Osteoblast (primary cell): ENCODE measurements around the gene BPIFB3. TPM values are rescaled to one million over a fixed set of nuclear protein-coding genes. Genes with fewer than 3 reads are reported as not detected.

Source experiments
- DNase-seq: peaks from one replicate; pipeline ENCODE4 v3.0.0; 2011; ENCODE audit warnings: low spot score, mixed read lengths; ENCODE audit not compliant: insufficient read length; ENCODE audit errors: missing footprints
- H2AFZ ChIP-seq: 2 replicates; pipeline ENCODE4 v1.6.0; 2011; ENCODE audit warnings: mild to moderate bottlenecking, low read length
- H3K27ac ChIP-seq: 2 replicates; pipeline ENCODE4 v1.5.1; 2011; ENCODE audit warnings: mild to moderate bottlenecking, low read depth, low read length, moderate library complexity
- H3K27me3 ChIP-seq: 2 replicates; pipeline ENCODE4 v1.6.0; 2012; ENCODE audit warnings: mild to moderate bottlenecking, control low read depth, inconsistent platforms, low read length, moderate library complexity; ENCODE audit not compliant: insufficient read depth
- H3K36me3 ChIP-seq: 2 replicates; pipeline ENCODE4 v1.5.1; 2011; ENCODE audit warnings: mild to moderate bottlenecking, low read length, control low read depth, moderate library complexity; ENCODE audit not compliant: insufficient read depth
- H3K4me1 ChIP-seq: 2 replicates; pipeline ENCODE4 v1.5.1; 2011; ENCODE audit warnings: mild to moderate bottlenecking, low read length, control low read depth, moderate library complexity; ENCODE audit not compliant: insufficient read depth
- H3K4me2 ChIP-seq: 2 replicates; pipeline ENCODE4 v1.6.0; 2011; ENCODE audit warnings: mild to moderate bottlenecking, low read length; ENCODE audit not compliant: insufficient read depth
- H3K4me3 ChIP-seq: fragments of 200-600 bp; sonication (generic); 3 replicates; pipeline ENCODE4 v1.5.1; 2012; ENCODE audit warnings: mild to moderate bottlenecking, low read length, inconsistent platforms; ENCODE audit not compliant: insufficient read depth
- H3K79me2 ChIP-seq: 2 replicates; pipeline ENCODE4 v1.6.0; 2012; ENCODE audit warnings: mild to moderate bottlenecking, low read length, control low read depth, inconsistent platforms; ENCODE audit not compliant: insufficient read depth
- H3K9me3 ChIP-seq: 2 replicates; pipeline ENCODE4 v1.5.1; 2011; ENCODE audit warnings: low read depth, low read length, control low read depth
- H4K20me1 ChIP-seq: 2 replicates; pipeline ENCODE4 v1.6.0; 2012; ENCODE audit warnings: mild to moderate bottlenecking, low read length, control low read depth; ENCODE audit not compliant: insufficient read depth
- total RNA-seq: library from RNA; depleted of rRNA; stranded (reverse); fragments of >200 nt; gene quantifications from 2 replicates; pipeline ENCODE4 v1.2.3, GENCODE V29; 2012
- TF ChIP-seq, protein P1 (sequence below): IDR thresholded peaks from 2 replicates; pipeline ENCODE4 v1.5.1; 2011; ENCODE audit warnings: mild to moderate bottlenecking, low read depth, low read length, moderate library complexity; ENCODE audit errors: extremely low read depth

BPIFB3 gene
- total RNA-seq, 1 donor, result not detected

- H4K20me1 ChIP-seq, result no peaks in the 10 kb centered on the region
- no peak overlapping the region for H3K4me2 ChIP-seq
- H3K79me2 ChIP-seq, result no peaks in the 10 kb centered on the region
- H3K27me3 ChIP-seq, result no peaks in the 10 kb centered on the region
- DNase-seq, result peak; percentile 58
- H3K4me1 ChIP-seq, result no peaks in the 10 kb centered on the region
- H2AFZ ChIP-seq, result no peak overlapping the region
- H3K36me3 ChIP-seq, result no peaks in the 10 kb centered on the region
- H3K9me3 ChIP-seq, result no peaks in the 10 kb centered on the region
- H3K4me3 ChIP-seq, result no peak overlapping the region
- H3K27ac ChIP-seq, result no peak overlapping the region
- TF ChIP-seq, protein P1, sequence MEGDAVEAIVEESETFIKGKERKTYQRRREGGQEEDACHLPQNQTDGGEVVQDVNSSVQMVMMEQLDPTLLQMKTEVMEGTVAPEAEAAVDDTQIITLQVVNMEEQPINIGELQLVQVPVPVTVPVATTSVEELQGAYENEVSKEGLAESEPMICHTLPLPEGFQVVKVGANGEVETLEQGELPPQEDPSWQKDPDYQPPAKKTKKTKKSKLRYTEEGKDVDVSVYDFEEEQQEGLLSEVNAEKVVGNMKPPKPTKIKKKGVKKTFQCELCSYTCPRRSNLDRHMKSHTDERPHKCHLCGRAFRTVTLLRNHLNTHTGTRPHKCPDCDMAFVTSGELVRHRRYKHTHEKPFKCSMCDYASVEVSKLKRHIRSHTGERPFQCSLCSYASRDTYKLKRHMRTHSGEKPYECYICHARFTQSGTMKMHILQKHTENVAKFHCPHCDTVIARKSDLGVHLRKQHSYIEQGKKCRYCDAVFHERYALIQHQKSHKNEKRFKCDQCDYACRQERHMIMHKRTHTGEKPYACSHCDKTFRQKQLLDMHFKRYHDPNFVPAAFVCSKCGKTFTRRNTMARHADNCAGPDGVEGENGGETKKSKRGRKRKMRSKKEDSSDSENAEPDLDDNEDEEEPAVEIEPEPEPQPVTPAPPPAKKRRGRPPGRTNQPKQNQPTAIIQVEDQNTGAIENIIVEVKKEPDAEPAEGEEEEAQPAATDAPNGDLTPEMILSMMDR, result no peak
These were observed 33.2 kb upstream of the BPIFB3 start for GRCh38 chr20:33020278-33021161.

DNA sequence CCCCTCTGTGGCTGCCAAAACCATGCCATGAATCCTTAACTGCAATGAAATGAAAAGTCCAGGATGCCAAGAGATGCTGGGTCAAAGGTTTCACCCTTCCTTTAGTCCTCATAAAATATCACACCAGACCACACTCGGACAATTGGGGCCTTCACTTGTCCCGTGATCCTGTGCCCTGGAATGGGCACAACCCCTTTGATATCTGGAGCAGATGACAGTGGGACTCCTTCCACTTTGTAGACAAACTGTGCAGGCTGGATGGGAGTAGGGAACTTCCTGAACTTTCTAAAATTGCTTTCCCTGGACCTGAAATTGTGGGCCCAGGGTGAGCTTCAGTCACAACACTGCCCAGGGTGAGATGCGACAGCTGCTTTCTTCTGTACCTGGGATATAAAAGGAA, 31.8 kb upstream of the BPIFB3 start:
- Histone ChIP-seq H3K27ac (no peak overlapping the region), H3K9me3 (no peaks in the 10 kb centered on the region), H3K27me3 (no peaks in the 10 kb centered on the region), H3K79me2 (no peaks in the 10 kb centered on the region), H3K4me3 (no peak overlapping the region), H2AFZ (no peak overlapping the region), H3K4me2 (no peak overlapping the region), H3K36me3 (no peaks in the 10 kb centered on the region), H4K20me1 (no peaks in the 10 kb centered on the region), H3K4me1 (no peaks in the 10 kb centered on the region)
- DNase-seq, result peak; percentile 54
- TF ChIP-seq, protein P1, result no peak

DNA sequence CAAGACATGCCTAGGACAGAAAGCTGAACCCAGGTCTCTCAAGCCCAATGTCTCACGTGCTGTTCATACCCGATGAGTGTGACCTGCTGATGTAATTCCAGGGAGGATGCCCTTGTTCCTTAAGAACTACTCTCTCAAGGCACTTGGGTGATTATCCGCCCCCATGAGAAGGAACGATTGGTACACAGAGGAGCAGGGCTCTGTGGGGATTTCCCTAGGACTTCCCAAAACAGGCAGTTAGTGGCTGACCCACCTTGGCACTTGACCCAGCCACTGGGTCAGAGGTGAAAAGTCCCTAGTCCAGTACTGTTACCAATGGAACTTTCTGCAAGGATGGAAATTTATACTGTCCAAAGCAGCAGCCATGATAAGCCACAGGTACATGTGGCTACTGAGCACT, 31.4 kb upstream of the BPIFB3 start:
- Histone ChIP-seq H3K36me3 (no peaks in the 10 kb centered on the region), H4K20me1 (no peaks in the 10 kb centered on the region), H3K27me3 (no peaks in the 10 kb centered on the region), H3K4me2 (no peak overlapping the region), H3K4me1 (no peaks in the 10 kb centered on the region), H3K27ac (no peak overlapping the region), H3K4me3 (no peak overlapping the region), H2AFZ (no peak overlapping the region), H3K79me2 (no peaks in the 10 kb centered on the region), H3K9me3 (no peaks in the 10 kb centered on the region)
- TF ChIP-seq, protein P1, result no peak
- peak; percentile 48 for DNase-seq

GRCh38 chr20:33022694-33023438, 30.8 kb upstream of the BPIFB3 start:
- no peaks in the 10 kb centered on the region for H3K79me2 ChIP-seq
- TF ChIP-seq, protein P1, result no peak
- H3K4me3 ChIP-seq, result no peak overlapping the region
- peak; percentile 79 for DNase-seq
- H4K20me1 ChIP-seq, result no peaks in the 10 kb centered on the region
- H3K27ac ChIP-seq, result no peak overlapping the region
- no peaks in the 10 kb centered on the region for H3K36me3 ChIP-seq
- H3K4me1 ChIP-seq, result no peaks in the 10 kb centered on the region
- H3K27me3 ChIP-seq, result no peaks in the 10 kb centered on the region
- H3K4me2 ChIP-seq, result no peak overlapping the region
- no peaks in the 10 kb centered on the region for H3K9me3 ChIP-seq
- H2AFZ ChIP-seq, result no peak overlapping the region
